MM.1S (cell line): ENCODE measurements around the gene CYTH3.

Experiments
- DNase-seq: peaks from one replicate; pipeline ENCODE4 v3.0.0-alpha.2; 2015
- H2AFZ ChIP-seq: fragments of 300-600 bp; sonication (generic); 2 replicates; pipeline ENCODE4 v1.6.0; 2016; ENCODE audit warnings: antibody characterized with exemption, low read length
- H3F3A ChIP-seq: fragments of 300-600 bp; sonication (generic); 2 replicates; pipeline ENCODE4 v1.6.1; 2016; ENCODE audit warnings: mild to moderate bottlenecking, antibody characterized with exemption, low read length, moderate library complexity, mixed read lengths; ENCODE audit not compliant: insufficient read depth
- H3K27ac ChIP-seq: fragments of 300-600 bp; sonication (generic); 2 replicates; pipeline ENCODE4 v1.5.1; 2016; ENCODE audit warnings: mild to moderate bottlenecking, low read length
- H3K27me3 ChIP-seq: fragments of 300-600 bp; sonication (generic); replicated peaks from 2 replicates; pipeline ENCODE4 v1.6.0; 2016; ENCODE audit warnings: low read length; ENCODE audit not compliant: insufficient read depth
- H3K36me3 ChIP-seq: fragments of 300-600 bp; sonication (generic); replicated peaks from 2 replicates; pipeline ENCODE4 v1.6.1; 2016; ENCODE audit warnings: mild to moderate bottlenecking, low read length, mixed read lengths; ENCODE audit not compliant: insufficient read depth
- H3K4me1 ChIP-seq: fragments of 300-600 bp; sonication (generic); 2 replicates; pipeline ENCODE4 v1.6.1; 2016; ENCODE audit warnings: low read length, mixed read lengths
- H3K4me2 ChIP-seq: fragments of 300-600 bp; sonication (generic); 2 replicates; pipeline ENCODE4 v1.6.0; 2016; ENCODE audit warnings: low read depth, low read length
- H3K4me3 ChIP-seq: fragments of 300-600 bp; sonication (generic); 2 replicates; pipeline ENCODE4 v1.5.1; 2016; ENCODE audit warnings: low read length, mixed read lengths
- H3K79me2 ChIP-seq: fragments of 300-600 bp; sonication (generic); 2 replicates; pipeline ENCODE4 v1.6.1; 2016; ENCODE audit warnings: mixed run types, low read length, mixed read lengths
- H3K9ac ChIP-seq: fragments of 300-600 bp; sonication (generic); 2 replicates; pipeline ENCODE4 v1.6.1; 2016; ENCODE audit warnings: low read length, mixed read lengths
- H3K9me2 ChIP-seq: fragments of 300-600 bp; sonication (generic); replicated peaks from 2 replicates; pipeline ENCODE4 v1.6.1; 2016; ENCODE audit warnings: mild to moderate bottlenecking, low read length, mixed read lengths; ENCODE audit not compliant: insufficient read depth
- H3K9me3 ChIP-seq: fragments of 300-600 bp; sonication (generic); replicated peaks from 2 replicates; pipeline ENCODE4 v1.6.1; 2016; ENCODE audit warnings: mild to moderate bottlenecking, low read length, mixed read lengths; ENCODE audit not compliant: insufficient read depth
- H4K20me1 ChIP-seq: fragments of 300-600 bp; sonication (generic); 2 replicates; pipeline ENCODE4 v1.6.1; 2016; ENCODE audit warnings: mild to moderate bottlenecking, low read length, moderate library complexity, mixed read lengths; ENCODE audit not compliant: insufficient read depth
- EZH2 ChIP-seq: fragments of 300-600 bp; sonication (generic); optimal IDR thresholded peaks from 2 replicates; pipeline ENCODE3; 2017; ENCODE audit warnings: low read depth, mild to moderate bottlenecking, antibody characterized with exemption, low read length, mixed read lengths
- EZH2phosphoT487 ChIP-seq: fragments of 300-600 bp; sonication (generic); IDR thresholded peaks from 2 replicates; pipeline ENCODE4 v1.6.1; 2018; ENCODE audit warnings: antibody characterized with exemption, low read length
- TF ChIP-seq, protein P1 (sequence below): fragments of 300-600 bp; sonication (generic); IDR thresholded peaks from 2 replicates; pipeline ENCODE4 v1.5.1; 2016; ENCODE audit warnings: antibody characterized with exemption, low read length, mixed read lengths

Gene CYTH3

DNA sequence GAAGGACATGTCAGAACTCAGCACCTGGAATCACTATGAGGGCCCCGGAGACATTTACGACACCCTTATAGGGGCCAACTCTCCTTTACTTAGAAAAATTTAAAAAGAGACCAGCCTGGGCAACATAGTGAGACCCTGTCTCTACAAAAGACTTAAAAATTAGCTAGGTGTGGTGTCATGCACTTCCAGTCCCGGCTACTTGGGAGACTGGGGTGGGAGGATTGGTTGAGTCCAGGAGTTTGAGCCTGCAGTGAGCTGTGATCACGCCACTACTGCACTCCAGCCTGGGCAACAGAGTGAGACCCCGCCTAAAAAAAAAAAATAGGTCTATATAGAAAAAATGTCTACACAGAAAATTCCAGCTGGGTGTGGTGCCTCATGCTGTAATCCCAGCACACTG is 7.5 kb upstream of the CYTH3 start:
- no peak overlapping the region for H3K27ac ChIP-seq
- H3K4me1 ChIP-seq: no peaks in the 10 kb centered on the region

DNA sequence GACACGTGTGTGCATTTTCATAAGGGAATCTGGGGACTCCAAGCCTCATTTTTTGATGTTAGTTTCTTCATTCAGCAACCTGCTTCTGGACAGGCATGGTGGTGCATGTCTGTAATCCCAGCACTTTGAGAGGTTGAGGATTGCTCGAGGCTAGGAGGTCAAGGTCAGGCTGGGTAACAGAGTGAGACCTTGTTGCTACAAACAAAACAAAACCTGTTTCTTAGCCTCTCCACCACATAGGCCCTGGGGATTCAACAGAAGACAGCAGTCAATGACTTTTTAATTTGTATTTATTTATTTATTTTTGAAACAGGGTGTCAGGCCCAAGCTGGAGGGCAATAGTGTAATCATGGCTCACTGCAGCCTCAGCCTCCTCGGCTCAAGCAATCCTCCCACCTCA is 6.9 kb upstream of the CYTH3 start:
- Histone ChIP-seq H3K4me3 (no peak overlapping the region), H3K27ac (no peak overlapping the region), H3K9me3 (no peaks in the 10 kb centered on the region), H3K27me3 (no peaks in the 10 kb centered on the region), H3F3A (no peaks in the 10 kb centered on the region), H3K9me2 (no peaks in the 10 kb centered on the region), H3K4me2 (no peak overlapping the region), H4K20me1 (no peaks in the 10 kb centered on the region), H3K79me2 (no peaks in the 10 kb centered on the region), H3K9ac (no peak overlapping the region), H2AFZ (no peak overlapping the region), H3K36me3 (no peaks in the 10 kb centered on the region), H3K4me1 (no peaks in the 10 kb centered on the region)
- no peak for DNase-seq
- no peak for TF ChIP-seq EZH2

More for the DNA sequence above, 7.5 kb upstream of the CYTH3 start:
- Histone ChIP-seq H3K4me3 (no peak overlapping the region), H3K36me3 (no peaks in the 10 kb centered on the region), H3F3A (no peaks in the 10 kb centered on the region), H4K20me1 (no peaks in the 10 kb centered on the region), H3K4me2 (no peak overlapping the region), H3K79me2 (no peaks in the 10 kb centered on the region), H2AFZ (no peak overlapping the region), H3K27me3 (no peaks in the 10 kb centered on the region), H3K9me2 (no peaks in the 10 kb centered on the region), H3K9ac (no peak overlapping the region), H3K9me3 (no peaks in the 10 kb centered on the region)
- DNase-seq: no peak
- TF ChIP-seq, protein P1, sequence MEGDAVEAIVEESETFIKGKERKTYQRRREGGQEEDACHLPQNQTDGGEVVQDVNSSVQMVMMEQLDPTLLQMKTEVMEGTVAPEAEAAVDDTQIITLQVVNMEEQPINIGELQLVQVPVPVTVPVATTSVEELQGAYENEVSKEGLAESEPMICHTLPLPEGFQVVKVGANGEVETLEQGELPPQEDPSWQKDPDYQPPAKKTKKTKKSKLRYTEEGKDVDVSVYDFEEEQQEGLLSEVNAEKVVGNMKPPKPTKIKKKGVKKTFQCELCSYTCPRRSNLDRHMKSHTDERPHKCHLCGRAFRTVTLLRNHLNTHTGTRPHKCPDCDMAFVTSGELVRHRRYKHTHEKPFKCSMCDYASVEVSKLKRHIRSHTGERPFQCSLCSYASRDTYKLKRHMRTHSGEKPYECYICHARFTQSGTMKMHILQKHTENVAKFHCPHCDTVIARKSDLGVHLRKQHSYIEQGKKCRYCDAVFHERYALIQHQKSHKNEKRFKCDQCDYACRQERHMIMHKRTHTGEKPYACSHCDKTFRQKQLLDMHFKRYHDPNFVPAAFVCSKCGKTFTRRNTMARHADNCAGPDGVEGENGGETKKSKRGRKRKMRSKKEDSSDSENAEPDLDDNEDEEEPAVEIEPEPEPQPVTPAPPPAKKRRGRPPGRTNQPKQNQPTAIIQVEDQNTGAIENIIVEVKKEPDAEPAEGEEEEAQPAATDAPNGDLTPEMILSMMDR: no peak
- TF ChIP-seq EZH2 (no peak), EZH2phosphoT487 (no peak)

DNA sequence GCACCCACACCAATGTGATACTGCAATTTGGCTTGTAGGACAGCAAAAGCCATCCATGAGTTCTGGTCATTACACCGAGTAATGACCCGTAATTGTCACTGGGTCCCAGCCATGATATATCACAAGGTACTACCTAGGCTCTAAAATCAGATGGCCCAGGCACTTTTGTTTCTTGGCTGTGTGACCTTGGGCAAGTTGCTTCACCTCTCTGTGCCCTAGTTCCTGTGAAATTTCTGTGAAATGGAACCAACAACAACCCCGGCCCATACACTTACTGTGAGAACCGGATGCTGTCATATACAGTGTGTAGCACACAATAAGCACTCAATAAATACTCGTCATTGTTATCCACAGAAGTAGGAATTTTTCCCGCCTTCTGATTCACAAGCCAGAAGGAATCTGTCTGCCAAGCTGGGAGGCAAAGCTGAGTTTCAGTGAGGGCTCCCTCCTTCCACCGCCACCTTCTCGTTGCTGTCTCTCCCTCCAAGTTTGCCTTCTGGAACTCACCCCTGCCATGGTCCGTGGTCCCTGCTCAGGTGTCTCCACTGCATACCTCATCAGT is 6.4 kb upstream of the CYTH3 start:
- H3K4me3 ChIP-seq: no peak overlapping the region
- no peak overlapping the region for H3K27ac ChIP-seq
- no peaks in the 10 kb centered on the region for H3K36me3 ChIP-seq
- DNase-seq: no peak
- no peaks in the 10 kb centered on the region for H3K79me2 ChIP-seq
- H3K9ac ChIP-seq: no peak overlapping the region
- no peaks in the 10 kb centered on the region for H3K27me3 ChIP-seq
- H3K4me2 ChIP-seq: no peak overlapping the region
- TF ChIP-seq, protein P1: no peak
- TF ChIP-seq EZH2phosphoT487 (no peak), EZH2 (no peak)
- H4K20me1 ChIP-seq: no peaks in the 10 kb centered on the region
- H3K9me3 ChIP-seq: no peaks in the 10 kb centered on the region
- no peaks in the 10 kb centered on the region for H3F3A ChIP-seq
- no peaks in the 10 kb centered on the region for H3K4me1 ChIP-seq
- H3K9me2 ChIP-seq: no peaks in the 10 kb centered on the region
- H2AFZ ChIP-seq: no peak overlapping the region

DNA sequence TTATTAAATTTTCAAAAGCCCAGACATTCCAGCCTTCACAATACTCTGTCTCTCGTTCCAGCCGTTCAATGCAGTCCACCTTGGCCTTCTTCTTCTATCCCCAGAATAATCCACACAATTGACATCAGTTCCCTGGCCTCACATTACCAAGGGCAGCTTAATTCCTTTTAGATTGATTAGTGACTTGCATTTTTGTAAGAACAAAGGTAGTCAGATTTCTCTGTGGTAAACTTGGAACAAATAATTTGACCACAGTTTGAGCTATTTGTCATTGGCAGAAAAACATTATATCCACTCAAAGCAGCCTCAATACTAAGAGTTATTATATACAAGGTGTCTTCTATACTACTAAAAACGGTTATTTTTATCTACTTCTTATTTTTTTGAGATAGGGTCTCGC is 5.1 kb upstream of the CYTH3 start:
- Histone ChIP-seq H3K9me3 (no peaks in the 10 kb centered on the region), H3K4me1 (peaks cover 5% of the 10 kb centered on the region; the same call in 1 of the 2 replicates), H3K27me3 (no peaks in the 10 kb centered on the region), H3K27ac (no peak overlapping the region), H2AFZ (no peak overlapping the region), H3K36me3 (no peaks in the 10 kb centered on the region), H3F3A (no peaks in the 10 kb centered on the region), H3K9me2 (no peaks in the 10 kb centered on the region), H3K4me2 (no peak overlapping the region), H3K4me3 (no peak overlapping the region), H4K20me1 (no peaks in the 10 kb centered on the region), H3K9ac (no peak overlapping the region), H3K79me2 (no peaks in the 10 kb centered on the region)
- TF ChIP-seq EZH2phosphoT487 (no peak), EZH2 (no peak)
- TF ChIP-seq, protein P1: no peak
- DNase-seq: no peak
